NOMO-1 (cell line): Measurements from ENCODE around the gene SYTL3.
A peak's percentile ranks its signal among the peaks of the same experiment; 100 is the strongest.
"Not testable (repeated sequence)": the region's sequence is repeated elsewhere in the genome, so short reads cannot be mapped to it uniquely, and the experiment has no call there.

Experiments used
- DNase-seq, 2 experiments: peaks; one replicate each; lab custom pipeline; 2025; ENCODE audit not compliant: unreplicated experiment in 2 of 2; lab: John Stamatoyannopoulos, UW

SYTL3 gene, protein sequence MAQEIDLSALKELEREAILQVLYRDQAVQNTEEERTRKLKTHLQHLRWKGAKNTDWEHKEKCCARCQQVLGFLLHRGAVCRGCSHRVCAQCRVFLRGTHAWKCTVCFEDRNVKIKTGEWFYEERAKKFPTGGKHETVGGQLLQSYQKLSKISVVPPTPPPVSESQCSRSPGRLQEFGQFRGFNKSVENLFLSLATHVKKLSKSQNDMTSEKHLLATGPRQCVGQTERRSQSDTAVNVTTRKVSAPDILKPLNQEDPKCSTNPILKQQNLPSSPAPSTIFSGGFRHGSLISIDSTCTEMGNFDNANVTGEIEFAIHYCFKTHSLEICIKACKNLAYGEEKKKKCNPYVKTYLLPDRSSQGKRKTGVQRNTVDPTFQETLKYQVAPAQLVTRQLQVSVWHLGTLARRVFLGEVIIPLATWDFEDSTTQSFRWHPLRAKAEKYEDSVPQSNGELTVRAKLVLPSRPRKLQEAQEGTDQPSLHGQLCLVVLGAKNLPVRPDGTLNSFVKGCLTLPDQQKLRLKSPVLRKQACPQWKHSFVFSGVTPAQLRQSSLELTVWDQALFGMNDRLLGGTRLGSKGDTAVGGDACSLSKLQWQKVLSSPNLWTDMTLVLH

DNA sequence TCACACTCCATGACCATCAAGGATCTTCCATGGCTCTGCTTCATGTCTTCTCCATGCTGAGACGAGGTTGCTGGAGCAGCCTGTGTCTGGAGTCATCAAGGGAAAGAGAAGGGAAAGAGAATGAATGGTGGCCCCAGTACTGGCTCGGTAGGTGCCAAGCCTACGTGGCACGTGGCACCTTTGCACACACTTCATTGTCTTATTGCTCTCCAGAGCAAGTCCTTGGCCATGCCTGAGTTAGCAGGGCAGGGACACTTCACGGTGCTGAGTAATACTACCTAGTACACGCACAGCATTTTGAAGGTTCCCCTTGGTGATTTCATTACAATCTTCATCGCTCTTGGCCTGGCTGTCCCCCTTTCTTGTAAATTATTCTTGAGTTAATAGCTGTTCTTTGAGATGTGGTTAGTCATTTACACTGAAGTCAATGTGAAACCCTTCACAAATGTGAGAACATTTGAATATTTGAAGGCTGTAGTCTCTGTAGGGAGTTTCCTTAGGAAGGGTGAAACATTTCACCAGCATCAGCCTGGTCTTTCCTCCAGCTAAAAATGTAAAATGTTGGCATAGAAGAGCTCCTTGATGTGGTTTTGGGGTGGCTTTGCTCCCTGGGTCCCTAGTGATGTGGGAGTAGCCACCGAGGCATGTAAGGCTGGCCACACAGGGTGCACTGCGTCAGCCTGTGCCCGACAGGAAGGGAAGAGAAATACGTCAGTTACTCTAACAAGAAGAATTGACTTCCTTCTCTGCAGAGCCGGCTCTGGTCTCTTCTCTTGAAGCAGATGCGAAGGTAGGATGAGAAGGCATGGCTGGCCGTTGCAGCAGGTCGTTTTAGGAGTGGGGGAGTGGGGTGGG lies at the start of gene SYTL3:
SYTL3 (plus strand) TSS at position 766 of the 855 bp plus-strand sequence. CDS start 13,215 bp downstream, outside the sequence.
- DNase-seq: peak; percentile 32 to 68

DNA sequence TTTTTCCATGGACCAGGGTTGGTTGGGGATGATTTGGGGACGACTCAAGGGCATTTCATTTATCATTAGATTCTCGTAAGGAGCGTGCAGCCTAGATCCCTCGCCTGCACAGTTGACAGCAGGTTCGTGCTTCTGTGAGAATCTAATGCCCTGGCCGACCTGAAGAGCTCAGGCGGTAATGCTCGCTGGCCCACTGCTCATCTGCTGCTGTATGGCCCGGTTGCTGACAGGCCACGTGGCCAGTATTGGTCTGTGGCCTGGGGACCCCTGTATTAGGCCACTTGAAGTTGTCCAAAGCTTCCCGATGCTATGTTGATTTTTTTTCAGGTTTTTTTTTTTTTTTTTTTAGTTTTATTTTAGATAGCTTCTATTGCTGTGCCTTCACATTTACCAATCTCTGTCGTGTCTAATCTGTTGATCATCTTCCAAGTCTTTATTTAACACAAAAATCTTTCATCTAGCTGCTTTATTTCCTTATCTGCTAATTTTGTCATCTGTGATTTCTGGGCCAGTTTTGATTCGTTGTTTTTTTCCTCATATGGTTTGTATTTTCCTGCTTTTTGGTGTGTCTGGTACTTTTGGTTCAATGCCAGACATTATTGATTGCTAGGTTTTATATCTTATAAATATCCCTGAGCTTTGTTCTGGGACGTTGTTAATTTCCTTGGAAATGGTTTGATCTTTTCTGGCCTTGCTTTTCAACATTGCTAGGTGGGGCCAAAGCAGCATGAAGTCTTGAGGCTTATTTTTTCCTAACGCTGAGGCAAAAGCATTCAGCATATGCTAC lies 46.4 kb upstream of the SYTL3 start:
- DNase-seq: no peak

DNA sequence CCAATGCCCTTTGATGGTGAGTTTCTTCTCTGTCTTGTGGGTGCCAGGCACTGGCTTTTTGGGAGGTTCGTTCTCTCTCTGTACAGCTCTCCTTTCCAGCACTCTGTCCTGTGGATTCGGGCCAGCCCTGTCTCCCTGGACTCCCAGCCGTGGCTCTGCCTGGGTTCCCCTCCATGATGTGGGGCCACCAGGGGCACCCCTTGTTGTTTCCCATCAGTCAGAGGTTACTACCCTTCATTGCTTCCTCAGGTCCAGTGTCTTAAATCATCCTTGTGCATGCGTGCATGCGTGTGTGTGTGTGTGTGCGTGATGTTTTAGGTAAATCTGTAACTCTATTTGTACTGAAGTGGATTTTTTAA lies 45.8 kb upstream of the SYTL3 start:
- no peak for DNase-seq

DNA sequence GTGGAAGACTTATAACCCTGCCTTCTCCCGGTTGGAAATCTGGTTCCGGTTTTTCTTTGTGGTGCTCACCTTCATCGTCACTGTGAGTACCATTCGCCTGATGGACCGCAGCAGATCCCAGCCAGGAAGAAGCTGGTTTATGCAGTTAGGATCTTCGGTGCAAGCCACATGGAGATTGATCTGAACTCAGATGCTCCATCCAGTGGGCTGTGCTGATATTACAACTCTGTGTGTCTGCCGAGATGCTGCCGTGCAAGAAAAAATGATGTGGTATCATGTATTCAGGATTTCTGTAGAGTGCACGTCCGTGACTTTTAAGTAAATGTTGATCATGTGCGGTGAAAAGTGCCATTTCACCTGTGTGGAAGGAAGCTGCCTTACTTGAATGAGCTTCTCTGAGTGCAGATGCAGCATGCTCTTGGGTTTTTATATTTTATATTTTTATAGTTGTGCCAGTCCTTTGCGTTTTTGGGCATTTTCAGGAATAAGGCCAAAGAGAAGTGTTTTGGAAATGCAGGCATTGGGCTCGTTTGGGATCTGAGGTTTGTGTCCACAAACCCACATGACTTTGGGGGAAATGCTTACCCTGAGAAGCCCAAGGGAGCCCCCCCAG lies 44.5 kb upstream of the SYTL3 start:
- peak; percentile 8 to 35 for DNase-seq

DNA sequence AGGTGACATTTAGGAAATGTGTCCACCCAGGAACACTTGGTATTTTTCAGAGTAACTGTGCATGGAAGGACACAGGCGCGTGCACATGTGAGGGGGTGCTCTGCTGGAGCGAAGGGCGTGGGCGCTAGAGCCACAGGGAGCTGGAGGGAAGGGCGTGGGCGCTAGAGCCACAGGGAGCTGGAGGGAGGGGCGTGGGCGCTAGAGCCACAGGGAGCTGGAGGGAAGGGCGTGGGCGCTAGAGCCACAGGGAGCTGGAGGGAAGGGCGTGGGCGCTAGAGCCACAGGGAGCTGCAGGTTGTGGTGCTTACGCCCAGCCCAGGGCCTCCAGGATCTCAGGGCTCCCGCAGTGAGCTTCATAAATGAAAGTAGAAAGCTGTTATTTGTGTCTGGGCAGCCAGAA lies 43.8 kb upstream of the SYTL3 start:
- DNase-seq: not testable (repeated sequence)

DNA sequence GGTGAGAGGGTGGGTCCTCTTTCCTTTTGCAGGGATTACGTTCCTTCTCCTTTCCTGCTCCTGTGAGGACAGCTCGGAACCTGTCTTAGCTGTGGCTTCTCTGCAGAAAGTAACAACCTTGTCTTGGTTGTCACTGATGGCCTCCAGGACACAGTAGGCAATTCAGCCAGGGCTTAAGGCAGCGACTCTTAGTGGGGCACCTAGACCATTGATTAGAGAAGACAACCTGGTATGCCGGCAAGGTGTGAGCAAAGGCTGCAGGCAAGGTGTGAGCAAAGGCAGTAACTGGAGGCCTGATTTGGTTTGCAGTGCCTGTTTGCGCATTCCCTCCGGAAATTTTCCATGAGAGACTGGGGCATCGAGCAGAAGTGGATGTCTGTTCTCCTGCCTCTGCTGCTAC lies 42.9 kb upstream of the SYTL3 start:
- DNase-seq: no peak

DNA sequence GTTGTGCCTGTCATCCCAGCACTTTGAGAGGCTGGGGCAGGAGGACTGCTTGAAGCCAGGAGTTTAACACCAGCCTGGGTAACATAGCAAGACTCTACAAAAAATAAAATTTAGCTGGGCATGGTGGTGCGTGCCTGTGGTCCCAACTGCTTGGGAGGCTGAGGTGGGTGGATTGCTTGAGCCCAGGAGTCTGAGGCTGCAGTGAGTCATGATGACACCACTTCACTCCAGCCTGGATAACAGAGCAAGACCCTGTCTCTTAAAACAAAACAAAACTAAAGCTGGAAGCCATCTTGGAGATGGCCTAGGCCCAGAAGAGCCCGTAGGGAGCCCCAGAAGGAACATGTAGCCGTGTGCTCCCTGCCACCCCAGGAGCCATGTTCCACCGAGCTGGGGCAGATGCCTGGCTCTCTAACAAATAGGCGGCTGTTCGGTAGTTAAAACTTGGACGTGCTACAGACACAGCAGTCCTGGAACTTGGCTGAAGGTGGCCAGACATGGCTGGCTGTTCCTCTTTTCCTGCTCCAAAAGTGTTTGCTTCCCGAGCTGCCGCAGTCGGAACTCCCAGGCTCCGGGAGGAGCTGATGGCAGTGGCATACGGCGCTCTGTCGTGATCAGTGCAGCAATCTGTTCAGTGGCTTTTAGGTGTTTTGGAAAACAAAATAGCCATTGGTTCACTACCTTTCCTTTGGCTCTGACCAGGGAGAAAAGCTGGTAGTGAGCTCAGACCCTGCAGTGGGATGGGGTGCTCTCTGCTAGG lies 42.3 kb upstream of the SYTL3 start:
- DNase-seq: no peak

DNA sequence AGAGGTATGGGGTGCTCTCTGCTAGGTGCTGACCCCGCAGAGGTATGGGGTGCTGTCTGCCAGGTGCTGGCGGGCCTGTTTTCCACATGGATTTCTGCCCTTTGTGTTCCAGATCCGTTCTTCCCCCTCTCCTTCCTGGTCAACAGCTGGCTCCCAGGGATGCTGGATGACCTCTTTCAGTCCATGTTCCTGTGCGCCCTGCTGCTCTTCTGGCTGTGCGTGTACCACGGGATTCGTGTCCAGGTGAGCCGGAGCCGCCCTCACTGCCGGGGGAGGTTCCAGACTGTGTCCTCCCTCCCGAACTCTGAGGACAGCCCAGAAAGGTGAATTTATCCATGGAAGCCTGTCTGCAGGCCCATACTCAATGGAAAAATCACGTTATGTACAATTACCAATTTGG lies 41.6 kb upstream of the SYTL3 start:
- DNase-seq: no peak

DNA sequence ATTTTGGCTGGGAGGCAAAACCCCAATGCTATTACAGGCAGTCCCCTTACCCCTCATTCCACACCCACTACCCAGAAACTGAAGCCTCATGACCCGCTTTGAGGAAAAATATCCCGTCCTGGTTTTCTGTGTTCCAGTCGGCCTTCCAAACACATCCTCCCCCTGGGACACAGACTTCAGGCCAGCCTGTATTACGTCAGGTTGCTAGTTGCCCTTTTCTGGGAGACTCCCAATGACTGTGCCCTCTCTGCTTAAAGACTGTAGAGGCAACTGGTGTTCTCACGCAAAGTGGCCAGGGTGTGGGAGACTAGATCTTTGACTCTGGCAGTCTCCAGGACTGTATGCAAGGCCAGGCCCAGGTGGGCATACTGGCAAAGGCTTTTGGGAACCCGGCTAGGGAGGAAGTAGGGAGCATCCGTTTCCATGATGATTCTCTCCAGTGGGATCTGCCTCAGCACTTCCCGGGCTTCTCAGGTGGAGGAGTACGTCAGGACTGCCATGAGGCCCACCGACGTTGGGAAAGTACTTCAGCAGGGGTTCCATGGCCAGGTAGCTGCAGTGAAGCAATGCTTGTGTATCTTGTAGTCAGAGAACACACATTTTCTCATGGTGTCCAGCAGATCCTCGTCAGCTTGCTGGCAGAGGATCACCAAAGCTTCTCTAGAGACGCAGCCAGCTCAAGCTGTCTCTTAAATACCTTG lies 40.2 kb upstream of the SYTL3 start:
- DNase-seq: no peak

DNA sequence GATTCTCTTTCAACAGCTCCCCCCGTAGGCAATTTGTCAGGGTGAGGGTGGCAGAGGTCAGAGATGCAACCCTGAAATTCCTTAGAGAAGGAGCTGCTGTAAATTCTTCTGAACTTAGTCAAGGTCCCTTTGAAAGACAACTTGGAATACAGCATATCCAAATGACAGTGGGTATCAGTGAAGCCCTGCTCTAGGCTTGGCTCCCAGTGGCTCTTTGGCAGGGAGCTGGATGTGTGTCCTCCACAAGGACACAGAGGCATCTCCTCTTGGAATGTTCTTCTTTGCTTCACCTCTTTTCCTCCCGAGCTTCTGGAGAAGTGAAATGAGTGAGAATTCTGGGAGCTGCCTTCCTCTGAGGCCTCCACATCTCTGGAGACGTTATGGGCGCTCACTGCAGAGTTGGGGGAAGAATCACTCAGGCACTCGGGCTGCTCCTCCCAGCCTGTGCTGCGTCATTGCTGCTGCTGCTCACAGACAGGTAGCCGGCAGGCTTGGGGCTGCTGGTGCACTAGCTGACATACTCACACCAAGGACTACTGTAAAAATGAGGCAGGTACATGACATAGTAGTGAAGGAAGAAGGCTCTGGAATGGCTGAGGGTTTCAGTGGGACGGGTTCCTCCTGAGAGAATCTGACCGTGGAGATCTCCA lies 39.4 kb upstream of the SYTL3 start:
- no peak for DNase-seq

DNA sequence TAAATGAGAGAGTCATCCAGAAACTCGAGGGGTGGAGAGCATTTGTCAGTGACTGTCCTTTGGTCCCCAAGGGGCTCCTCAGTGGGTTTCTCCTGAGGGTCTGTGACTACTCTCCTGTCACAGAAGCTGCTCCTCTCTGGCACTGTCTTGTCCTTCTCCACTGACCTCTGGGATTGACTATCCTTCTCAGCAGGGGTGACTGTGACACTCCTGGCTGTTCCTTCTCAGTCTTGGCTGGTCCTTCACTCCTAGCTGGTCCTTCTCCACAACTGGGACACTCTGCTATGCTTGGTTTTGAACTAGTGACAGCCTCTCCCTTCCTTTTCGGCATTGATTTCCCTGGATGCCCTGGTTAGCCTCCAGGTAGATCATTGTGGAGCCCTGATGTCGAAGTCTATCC lies 38.8 kb upstream of the SYTL3 start:
- DNase-seq: no peak

DNA sequence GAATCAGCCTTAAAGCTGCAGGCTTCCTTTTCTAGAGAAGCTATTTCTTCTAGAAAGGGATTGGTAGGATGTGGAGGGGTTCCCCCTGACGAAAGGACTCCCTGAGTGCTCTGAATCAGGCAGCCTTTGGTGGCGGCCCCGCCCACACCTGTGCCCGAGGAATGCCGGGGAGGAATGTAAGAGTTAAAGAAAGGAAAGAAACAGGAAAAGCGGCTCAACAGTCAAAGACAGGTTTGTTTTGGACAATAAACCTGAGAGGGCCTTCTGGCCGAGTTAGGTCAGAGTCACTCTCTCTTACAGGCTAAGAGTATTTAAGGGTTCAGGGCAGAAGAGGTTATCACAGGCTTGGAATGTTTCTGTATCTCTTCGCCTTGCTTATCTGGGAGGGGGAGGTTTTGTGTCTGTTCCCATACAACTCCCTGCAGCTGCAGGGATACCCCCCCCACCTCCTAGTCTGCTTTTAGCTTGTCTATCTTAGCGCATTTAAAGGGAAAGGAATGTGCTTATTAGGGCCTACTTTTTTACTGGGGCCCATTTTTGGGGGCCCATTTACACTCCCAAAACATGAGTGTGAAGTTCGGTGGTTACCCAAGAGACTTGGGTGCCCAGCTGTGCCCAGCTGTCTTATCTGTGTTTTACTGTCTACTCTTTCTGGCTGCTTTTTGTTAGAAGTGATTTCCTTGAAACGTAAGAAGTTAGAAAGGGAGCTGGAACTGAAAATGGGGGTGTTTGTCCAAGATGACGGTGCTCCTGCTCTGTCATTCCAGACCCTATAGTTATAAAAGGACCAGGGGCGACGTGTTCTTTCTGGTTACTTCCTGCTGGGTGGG lies 38.1 kb upstream of the SYTL3 start:
- DNase-seq: no peak

DNA sequence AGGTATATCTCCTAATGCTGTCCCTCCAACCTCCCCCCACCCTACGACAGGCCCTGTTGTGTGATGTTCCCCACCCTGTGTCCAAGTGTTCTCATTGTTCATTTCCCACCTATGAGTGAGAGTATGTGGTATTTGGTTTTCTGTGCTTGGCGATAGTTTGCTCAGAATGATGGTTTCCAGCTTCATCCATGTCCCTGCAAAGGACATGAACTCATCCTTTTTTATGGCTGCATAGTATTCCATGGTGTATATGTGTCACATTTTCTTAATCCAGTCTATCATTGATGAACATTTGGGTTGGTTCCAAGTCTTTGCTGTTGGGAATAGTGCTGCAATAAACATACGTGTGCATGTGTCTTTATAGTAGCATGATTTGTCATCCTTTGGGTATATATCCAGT lies 35.2 kb upstream of the SYTL3 start:
- DNase-seq: not testable (repeated sequence)

DNA sequence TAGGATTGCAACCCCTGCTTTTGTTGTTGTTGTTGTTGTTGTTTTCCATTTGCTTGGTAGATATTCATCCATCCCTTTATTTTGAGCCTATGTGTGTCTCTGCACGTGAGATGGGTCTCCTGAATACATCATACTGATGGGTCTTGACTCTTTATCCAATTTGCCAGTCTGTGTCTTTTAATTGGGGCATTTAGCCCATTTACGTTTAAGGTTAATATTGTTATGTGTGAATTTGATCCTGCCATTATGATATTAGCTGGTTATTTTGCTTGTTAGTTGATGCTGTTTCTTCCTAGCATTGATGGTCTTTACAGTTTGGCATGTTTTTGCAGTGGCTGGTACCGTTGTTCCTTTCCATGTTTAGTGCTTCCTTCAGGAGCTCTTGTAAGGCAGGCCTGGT lies 31.6 kb upstream of the SYTL3 start:
- DNase-seq: not testable (repeated sequence)

DNA sequence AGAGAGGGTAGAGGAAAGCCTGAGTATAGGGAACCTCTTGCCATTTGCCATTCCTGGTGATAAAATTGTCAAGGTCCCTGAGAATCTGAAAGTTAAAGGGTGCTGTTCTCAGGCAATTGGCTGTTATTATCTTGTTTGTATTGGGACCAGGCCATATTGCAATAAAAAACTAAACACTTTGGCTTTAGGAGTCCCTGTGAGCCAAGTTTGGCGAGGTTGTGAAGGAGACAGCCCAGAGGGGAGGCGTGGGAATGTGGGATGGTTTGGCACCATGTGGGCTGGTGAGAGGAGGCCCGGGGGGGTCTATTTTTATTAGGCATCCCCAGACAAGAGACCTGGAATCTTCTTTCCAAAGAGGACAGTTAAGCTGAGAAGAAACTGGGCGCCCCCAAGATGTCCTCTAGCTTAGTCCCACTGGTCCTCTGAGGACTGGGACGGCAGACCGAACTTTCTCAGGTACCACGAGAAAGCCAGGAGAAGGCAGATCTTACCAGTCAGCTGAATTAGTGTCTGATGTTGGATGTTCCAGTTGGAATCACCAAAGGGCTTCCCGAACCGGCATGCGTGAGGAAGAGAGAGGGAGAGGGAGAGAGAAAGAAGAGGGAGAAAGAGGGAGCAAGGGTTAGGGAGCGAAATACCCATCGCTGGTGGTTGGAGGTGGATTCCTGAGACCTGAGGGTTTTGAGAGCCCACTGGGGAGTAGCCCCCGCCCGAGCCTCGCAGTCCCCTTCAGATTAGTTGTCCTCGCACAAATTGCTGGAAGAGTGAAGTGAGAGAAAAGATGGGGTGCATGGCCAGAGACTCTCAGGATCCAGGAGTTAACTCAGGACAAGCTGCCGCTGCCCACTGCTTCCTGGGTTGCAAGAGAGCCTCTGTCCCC lies 29.7 kb upstream of the SYTL3 start:
- no peak for DNase-seq

DNA sequence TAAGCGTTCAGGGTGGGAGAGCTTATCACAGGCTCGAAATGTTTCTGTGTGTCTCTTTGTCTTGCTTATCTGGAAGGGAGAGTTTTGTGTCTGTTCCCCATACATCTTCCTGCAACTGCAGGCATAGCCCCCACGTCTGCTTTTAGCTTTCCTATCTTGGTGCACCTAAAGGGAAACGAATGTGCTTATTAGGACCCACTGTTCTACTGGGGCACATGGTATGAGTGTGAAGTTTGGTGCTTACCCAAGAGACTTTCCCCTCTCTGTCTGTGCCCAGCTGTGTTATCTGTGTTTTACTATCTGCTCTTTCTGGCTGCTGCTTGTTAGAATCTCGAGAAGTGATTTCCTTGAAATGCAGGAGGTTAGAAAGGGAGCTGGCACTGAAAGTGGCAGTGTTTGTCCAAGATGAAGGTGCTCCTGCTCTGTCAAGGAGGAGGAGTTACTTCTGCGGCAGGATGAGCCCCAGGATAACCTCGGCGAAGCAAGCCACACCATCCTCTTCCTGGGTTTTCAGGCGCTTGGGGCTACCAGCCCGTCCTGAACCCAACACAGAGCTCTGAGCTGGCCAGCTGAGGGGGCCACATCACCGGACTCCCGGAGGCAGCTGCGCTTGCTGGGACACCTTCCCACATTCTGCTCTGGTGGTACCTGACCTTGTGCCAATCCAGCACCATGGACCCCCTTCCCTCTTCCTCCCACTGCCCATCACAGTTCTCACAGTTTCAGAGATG lies 28.7 kb upstream of the SYTL3 start:
- DNase-seq: no peak
